Right forelimb (tissue), 1 donor: ENCODE results near the gene LRP3.
A peak's percentile ranks its signal among the peaks of the same experiment; 100 is the strongest.

Experiments used
- DNase-seq: peaks from one replicate; pipeline ENCODE4 v3.0.0-alpha.2; 2018

Gene LRP3

DNA sequence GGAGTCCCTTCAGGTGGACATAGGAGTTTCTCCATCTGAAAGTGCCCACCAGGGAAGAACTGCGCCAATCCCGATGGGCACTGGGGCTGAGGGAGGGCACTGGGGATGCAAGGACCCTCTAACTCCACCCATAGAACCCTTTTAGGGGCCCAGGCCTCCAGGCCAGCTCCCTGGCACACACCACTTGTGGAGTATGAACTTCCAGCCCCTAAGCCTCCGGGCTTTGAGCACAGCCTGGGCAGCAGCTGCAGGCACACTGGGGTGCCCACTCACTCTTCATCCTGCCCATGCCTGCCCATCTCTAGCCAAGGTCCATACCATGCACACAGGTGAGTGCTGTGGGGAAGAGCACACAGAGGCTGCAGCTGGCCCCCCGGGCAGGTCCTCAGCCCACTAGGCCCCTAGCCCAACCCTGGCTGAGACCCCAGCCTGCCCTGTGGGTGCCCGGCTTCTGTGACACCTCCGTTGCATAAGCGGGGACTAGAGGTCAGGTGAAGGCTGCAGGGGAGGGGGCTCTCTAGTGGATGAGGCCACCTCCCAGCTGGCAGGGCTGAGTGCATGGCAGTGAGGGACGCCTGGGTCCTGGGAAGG is 46.1 kb downstream of the LRP3 start:
- no peak for DNase-seq

DNA sequence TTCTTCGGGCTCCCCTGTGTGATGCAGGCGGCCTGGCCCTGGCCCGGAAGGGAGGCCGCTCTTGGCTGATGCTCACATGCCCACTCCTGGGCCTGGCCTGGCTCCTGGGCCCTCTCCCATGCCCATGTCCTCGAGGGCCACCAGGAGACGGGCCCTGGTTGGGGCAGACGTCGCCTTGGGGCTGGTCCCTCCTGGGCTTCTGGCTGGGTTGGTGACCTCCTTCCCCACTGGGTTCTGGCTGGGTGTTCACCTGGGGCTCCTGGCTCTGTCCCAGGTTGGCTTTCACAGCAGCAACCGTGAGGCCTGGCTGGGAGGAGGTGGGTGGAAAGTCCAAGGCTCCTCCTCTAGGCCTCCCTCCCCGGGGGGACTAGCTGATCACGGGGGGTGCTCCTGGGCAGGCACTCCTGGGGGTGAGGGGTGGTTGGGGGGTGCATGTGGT is 47.0 kb downstream of the LRP3 start:
- no peak for DNase-seq

DNA sequence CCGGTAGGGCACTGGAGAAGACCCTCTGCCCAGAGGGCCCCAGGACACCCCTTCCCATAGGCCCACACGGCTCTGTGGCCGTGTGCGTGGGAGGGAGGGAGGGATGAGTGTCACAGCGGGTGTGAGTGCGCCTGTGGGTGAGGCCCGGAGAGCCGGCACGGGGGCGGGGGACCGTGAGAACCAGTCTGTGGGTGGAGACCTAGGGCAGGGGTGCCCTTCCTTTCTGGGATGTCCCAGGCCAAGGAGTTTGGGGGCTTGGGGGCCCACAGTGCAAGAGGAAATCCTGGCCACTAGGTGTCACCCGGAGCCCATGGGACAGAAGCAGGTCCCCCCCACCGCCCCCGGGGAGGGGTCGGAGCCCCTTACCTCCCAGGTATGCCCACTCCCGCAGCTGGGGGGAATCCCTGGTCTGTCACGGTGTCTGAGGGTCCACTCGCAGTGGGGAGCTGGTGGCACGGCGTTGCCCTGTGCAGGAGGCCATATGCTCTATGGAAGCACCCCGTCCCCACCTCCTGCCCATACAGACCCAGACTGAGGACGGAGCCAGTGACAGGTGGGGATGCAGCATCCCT is 47.5 kb downstream of the LRP3 start:
- no peak for DNase-seq

DNA sequence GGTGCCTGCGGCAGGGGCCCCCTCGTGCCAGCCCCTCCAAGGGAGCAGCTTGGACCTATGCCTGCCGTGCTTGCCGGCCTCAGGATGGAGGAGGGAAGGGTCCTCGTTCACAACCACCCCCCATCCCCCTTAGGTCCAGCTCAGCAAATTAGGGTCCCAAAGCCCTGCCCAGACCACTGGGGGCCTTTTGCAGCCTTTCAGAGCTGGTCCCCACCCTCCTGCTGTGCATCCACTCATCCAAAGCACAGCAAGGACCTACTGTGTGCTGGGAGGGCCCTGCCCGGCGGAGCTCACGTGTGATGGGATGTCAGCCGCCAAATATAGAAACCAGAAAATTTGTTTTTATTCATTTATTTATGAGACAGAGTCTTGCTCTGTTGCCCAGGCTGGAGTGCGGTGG is 48.0 kb downstream of the LRP3 start:
- DNase-seq: no peak

DNA sequence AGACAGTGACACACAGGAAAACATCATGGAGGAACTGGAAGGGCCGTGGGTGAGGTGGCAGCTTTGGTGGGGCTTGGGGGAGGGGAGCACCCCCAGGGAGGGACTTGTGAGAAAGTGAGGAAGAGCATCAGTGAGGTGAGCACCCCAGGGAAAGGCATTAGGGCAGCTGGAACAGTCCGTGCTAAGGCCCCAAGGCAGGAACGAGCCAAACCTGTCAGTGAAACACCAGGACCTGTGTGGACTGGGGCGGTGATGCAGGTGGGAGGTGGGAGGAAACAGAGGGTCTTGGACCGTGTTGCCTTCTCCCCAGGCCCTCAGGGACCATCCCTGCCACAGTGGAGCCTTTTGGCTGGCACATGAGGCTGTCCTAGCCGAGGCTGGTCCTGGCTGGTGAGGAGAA is 48.8 kb downstream of the LRP3 start:
- DNase-seq: no peak

DNA sequence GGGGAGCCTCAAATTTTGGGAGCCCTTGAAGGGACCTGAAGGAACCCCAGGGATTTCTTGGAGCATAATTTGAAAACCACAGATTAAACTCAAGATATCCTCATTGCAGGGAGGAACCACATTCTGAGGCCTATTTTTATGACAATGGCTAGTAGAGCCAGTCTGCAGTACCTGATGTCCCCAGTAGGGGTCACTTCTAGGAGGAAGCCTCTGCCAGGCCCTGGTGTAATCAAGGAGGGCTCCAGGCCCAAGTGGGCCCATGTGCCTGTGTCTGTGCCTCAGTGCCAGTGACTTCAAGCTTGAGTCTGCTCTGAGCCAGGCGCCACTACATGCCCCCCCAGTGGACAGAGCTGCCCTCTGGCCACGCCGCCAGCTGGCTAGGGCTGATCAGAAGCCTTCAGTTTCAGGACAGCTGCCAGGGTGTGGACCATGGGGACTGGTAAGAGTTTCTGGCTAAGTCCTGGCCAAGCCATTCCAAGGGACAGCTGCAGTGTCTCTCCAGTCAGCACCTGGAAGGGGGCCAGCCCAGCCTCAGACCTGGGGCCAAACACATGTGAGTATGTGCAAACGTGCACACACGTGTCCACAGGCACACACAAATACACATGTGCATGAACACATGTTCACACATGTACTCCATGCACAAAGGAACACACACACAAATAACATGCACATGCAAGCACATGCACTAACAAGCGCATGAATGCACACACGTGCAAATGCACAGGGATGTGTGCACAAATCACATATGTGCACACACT is 52.0 kb downstream of the LRP3 start:
- peak; percentile 82 for DNase-seq

DNA sequence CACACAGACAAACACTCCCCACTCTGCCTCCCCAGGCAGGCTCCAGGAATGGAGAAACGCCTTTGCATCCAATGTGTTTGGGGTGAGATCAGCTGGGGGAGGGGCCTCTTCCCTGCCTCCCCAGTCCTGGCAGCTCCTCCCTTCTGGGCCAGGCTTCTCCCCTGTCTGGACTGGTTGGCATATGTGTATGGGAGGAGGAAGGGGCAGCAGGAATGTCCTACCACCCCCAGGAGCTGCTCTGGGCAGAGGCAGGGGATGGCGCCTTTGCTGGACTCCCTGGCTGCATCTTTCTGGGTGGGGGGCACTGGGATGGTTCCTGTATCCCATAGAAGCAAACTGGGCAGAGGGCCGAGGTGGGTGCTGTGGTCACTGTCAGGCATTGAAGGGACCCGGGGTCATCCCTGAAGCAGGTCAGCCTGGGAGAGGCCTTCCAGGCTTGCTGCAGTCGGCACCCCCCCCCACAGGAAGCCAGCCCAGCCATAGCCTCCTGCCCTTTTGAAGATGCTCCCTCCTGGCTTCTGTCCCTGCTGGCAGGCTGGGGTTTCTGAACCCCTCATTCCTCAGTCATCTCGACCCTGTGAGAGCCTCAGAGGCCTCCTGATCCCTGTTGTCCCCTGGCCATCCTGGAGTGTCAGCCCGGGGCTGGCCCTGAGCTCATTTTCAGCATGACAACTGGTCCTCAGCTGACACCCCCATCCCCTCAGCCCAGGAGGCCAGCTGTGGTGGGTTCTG is 52.7 kb downstream of the LRP3 start:
- no peak for DNase-seq

DNA sequence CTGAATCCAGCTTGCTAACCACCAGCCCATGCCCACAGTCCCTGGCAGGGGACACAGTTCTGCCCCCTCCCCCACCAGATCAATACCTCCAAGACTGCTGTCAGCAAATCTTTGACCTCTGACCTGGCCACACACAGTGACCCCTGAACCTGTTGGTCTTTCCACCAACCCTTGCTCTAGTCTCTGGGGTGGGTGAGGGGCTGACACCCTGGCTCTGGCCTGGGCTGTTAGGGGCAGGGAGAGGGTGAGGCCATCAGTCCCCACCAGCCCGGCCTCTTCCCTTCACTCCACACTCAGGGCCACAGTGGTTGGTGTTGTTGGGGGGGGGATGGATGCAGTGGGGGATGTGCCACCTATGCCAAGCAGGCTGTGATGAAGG is 53.3 kb downstream of the LRP3 start:
- no peak for DNase-seq

DNA sequence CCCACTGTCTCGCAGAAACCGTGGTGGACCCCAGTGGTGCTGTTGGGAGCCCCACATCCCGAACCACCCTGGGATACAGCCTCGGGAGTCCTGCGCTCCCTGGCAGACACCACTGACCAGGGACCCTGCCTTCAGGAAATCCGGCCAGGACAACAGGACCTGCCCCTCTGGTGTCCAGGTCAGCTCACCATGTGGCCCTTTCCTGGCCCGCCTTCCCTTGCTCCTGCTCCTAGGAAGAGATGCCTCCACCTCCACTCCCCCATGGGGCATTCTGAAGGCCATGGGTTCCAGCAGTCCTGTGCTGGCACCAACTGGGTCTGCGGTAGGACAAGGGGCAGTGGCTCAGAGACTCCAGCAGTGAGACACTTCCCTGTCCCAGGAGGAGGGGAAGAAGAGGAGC is 54.0 kb downstream of the LRP3 start:
- no peak for DNase-seq

DNA sequence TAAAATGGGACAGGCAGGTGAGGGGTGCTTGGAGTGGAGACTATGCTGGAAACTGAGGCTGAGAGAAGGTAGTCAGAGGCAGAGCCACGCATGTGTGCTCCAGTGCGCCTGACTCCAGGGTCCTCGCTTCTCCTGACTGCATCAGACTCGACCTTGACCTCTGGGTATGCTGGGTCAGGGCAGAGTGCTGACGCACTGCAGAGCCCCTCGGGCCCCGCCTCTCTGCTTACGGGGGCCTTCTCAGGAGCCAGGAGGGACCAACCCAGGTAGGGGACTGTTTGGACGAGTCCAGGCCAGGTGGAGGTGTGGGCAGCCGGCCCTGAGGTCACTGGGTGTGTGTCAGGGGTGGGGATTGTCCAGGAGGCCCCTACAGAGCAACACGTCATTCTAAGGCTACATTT is 54.4 kb downstream of the LRP3 start:
- DNase-seq: no peak

DNA sequence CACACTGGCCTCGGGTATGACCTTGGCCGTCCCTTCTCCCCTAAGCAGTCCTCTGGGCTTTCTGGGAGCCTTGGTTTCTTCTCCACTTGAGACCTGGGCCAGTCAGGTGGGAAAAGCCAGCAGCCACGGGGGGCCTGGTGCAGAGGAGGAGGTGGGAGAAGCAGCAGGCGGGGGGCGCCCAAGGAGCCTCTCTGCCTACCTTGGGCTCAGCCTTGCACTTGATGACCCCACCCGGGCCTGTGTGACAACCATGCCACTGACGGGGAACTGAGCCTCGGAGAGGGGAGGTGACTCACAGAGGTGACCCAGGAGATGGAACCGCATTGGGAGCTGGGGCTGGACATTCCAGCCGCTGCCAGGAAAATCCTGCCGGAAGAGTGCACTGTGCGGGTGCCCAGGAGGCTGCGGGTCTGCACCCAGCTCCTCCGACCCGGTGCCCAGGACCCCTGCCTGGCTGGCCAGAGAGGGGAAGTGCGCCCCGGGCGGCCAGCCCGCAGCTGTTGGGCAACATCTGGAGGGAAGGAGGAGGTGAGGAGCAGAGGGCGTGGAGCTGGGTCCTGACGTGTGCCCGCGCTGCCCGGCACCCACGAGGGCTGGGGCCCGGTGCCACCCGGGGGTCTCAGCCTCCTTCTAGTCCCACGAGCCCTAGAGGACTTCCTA is 55.0 kb downstream of the LRP3 start:
- no peak for DNase-seq

DNA sequence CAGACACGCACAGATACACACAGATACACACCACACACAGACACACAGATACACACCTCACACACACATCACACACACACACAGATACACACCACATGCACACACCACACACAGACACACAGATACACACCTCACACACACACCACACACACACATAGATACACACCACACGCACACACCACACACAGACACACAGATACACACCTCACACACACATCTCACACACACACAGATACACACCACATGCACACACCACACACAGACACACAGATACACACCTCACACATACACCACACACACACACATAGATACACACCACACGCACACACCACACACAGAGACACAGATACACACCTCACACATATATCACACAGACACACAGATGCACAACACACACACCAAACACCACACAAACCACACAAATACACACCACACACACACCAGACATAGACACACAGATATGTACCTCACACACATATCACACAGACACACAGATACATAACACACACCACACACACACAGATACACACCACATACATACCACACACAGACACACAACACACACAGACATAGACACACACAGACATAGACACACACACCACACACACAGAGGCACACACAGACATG is 55.7 kb downstream of the LRP3 start:
- no peak for DNase-seq

DNA sequence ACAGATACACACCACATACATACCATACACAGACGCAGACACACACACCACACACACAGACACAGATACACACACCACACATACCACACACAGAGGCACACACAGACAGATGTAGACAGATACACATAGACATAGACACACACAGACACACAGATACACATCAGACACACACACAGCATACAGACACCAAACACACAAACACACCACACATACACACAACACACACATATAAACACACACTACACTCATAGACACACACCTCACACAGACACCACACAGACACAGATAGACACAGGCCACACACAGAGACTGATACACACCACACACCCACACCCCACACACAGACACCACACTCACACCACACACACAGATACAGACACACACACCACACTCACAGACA is 56.4 kb downstream of the LRP3 start:
- DNase-seq: no peak

DNA sequence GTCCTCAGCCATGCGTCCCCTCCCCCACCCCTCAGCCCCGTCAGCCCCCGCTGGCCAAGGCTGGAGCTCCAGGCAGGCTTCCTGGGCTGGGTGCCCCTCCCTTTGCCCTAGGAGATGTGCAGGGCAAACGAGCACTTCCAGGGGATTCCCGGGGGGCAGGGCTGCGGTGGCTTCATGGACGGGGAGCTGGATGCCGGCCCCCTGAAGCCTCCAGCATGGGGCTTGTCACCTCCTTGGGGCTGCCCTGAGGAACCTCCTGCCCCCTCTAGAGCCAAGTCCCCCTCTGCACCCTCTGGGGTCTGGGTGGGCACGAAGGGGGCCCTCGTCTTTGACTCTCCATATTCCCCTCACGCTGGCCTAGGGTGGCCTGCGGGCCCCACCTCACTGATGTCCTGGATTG is 56.9 kb downstream of the LRP3 start:
- no peak for DNase-seq

DNA sequence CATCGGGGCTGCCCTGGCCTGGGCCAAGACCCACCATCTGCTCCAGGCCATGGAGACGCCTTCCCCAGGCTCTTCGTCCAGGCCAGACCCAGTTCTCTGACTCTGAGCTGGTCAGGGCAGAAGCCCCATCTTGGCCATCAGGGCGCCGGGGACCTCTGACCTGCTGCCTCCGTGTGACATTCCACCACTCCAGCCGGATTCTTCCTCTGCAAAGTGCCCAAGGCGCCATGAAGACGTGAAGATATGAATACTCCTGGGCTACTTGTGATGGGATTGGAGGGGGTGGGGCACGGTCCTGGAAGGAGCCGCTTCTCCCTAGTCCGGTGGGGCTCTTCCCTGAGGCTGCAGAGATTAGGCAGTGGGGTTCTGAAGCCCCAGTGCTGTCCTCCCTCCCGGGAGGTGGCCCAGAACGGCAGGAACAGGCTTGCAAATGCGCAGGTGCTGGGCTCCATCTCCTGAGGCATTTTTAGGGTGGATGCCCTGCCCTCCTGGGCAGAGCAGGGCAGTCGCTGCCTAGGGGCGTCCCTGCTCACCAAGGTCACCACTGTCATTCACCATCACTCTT is 57.5 kb downstream of the LRP3 start:
- DNase-seq: no peak

DNA sequence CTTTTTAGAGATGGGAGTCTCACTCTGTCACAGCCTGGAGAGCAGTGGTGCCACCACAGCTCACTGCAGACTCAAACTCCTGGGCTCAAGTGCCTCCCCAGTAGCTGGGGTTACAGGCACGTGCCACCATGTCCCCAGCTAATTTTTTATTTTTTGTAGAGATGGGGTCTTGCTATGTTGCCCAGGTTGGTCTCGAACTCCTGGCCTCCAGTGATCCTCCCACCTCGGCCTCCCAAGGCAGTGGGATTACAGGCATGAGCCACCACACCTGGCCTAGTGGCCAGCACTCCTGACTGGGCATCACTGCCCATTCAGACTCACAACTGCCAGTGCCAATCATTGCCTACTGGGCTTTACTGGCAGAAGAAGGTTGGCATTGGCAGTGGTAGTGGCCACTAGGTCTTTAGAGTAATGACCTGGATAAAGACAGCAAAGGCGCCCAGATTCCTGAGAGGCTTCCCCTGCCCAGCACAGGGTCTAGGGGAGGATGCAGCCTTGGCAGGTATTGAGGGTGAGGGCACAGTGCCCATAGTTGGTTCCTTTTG is 58.4 kb downstream of the LRP3 start:
- DNase-seq: no peak

DNA sequence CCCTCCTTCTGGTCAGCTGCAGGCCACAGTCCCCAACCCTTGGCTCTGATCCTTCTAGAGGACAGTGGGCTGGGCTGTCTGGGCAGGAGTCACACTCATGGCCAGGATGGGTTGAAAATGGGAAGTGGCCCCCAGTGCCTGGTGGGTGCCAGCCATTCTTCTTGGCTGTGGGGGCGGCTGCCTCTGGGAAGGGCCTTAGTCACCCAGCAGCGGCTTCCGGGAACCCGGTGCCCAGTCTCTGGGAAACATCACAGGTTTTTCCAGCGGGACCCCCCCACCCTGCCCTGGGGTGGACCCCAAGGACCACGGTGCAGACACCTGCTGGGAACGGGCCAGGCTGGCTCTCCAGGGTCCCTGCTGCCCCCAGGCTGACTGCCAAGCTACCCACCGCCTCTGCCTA is 58.8 kb downstream of the LRP3 start:
- DNase-seq: no peak

DNA sequence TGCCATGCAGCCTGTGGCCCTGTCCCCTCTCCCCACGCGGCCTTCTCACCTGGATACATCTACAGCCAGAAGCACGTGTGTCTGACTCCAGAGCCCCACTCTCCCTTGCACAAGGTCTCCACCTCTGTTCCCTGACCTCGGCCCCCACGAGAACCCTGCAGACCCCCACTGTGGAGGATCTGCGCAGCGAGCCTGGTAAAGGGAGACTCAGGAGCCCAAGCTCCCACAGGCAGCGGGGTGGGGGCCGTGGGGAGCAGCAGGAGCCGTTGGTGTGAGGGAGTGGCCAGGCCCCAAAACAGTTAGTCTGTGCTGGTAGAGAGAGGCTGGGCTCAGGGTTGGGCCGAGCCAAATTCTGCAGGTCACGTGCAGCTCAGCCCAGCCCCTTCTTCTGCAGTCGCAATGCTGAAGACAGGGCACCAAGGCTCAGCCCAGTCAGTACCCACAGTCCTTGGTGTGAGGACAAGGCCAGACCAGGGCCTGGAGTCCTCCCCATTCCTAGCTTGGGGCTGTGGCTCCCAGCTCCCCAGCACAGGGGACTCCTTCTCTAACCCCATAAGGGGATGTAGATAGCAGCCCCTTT is 60.2 kb downstream of the LRP3 start:
- DNase-seq: no peak

DNA sequence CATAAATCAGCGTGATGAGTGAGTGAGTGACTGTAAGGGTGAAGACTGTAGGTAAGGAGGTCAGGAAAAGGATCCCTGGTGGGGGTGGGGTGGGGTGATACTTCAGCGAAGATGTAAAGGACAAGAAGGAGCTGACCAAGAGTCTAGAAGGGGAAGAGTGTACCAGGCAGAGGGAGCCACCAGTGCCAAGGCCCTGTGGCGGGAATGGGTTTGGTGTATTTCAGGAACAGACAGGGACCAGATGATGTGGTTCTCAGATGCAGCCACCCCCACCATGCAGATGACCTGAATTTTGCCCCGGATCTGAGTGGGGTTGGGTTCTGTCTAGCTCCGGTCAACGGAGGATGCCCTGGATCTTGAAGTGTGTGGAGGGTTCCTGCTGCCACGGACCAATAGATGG is 61.7 kb downstream of the LRP3 start:
- DNase-seq: no peak

DNA sequence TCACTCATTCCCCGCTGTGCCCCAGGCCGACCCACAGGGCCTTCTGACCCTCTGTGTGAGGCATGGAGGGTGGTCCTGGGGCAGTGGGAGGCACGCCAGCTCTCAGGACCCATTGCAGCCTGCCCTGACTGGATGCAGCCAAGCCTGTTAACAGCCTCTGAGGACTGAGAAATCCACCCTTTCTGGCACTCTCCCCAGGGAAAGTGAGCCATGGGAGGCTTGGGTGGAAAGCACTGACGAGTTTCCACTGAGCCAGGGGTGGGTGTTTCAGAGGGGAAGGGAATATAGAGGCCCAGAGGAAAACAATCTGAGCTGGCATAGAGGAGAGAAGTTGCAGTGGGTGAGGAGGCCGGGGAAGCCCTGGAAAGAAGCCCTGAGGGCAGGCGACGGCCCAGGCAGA is 62.1 kb downstream of the LRP3 start:
- DNase-seq: no peak

DNA sequence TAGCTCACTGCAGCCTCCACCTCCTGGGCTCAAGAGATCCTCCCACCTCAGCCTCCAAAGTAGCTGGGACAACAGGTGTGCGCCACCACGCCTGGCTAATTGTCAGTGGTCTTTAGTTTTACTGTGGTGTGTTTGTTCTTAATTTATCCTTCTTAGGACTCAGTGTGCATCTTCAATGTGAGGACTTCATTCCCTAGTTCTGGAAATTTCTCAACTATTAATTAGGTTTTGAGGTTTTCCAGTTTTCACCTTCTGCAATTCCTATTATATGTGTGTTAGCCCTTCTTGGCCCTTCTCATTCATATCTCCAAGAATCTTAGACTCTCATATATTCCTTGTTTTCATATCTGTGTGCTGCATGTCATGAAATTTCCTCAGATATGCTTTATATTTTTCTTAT is 63.7 kb downstream of the LRP3 start:
- no peak for DNase-seq
